Mammary epithelial cell (primary cell): ENCODE results near the gene PROX1.

Experiments used
- EZH2 ChIP-seq: IDR thresholded peaks from 2 replicates; pipeline ENCODE4 v1.6.1; 2012; ENCODE audit warnings: low read length, inconsistent platforms, borderline replicate concordance
- TF ChIP-seq, protein P1 (sequence below), 2 donors: IDR thresholded peaks in 1 of 2; conservative IDR thresholded peaks in 1 of 2; 2 replicates each; pipeline ENCODE4 v1.5.1; 2011 to 2012; ENCODE audit warnings: inconsistent platforms in 2 of 2, low read length in 2 of 2, mild to moderate bottlenecking in 2 of 2, control low read depth in 1 of 2, low read depth in 1 of 2; ENCODE audit not compliant: insufficient read depth in 1 of 2; ENCODE audit errors: extremely low read depth in 1 of 2

DNA sequence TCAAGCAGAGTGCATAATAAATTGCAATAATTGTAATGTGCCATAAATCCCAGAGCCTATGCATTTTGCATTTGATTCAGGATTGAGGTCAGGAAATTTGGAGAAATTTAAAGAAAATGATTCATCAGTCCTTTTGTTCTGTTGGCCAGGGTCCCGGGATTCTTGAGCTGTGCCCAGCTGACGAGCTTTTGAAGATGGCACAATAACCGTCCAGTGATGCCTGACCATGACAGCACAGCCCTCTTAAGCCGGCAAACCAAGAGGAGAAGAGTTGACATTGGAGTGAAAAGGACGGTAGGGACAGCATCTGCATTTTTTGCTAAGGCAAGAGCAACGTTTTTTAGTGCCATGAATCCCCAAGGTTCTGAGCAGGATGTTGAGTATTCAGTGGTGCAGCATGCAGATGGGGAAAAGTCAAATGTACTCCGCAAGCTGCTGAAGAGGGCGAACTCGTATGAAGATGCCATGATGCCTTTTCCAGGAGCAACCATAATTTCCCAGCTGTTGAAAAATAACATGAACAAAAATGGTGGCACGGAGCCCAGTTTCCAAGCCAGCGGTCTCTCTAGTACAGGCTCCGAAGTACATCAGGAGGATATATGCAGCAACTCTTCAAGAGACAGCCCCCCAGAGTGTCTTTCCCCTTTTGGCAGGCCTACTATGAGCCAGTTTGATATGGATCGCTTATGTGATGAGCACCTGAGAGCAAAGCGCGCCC, 8.7 kb downstream of the PROX1 start:
- TF ChIP-seq, protein P1, sequence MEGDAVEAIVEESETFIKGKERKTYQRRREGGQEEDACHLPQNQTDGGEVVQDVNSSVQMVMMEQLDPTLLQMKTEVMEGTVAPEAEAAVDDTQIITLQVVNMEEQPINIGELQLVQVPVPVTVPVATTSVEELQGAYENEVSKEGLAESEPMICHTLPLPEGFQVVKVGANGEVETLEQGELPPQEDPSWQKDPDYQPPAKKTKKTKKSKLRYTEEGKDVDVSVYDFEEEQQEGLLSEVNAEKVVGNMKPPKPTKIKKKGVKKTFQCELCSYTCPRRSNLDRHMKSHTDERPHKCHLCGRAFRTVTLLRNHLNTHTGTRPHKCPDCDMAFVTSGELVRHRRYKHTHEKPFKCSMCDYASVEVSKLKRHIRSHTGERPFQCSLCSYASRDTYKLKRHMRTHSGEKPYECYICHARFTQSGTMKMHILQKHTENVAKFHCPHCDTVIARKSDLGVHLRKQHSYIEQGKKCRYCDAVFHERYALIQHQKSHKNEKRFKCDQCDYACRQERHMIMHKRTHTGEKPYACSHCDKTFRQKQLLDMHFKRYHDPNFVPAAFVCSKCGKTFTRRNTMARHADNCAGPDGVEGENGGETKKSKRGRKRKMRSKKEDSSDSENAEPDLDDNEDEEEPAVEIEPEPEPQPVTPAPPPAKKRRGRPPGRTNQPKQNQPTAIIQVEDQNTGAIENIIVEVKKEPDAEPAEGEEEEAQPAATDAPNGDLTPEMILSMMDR (conservative IDR thresholded peaks at IDR 0.05 in 1 of 2, IDR thresholded peaks at IDR 0.05 in 1 of 2; ENCODE audit: extremely low read depth in 1 of 2, insufficient read depth in 1 of 2, low read depth in 1 of 2, low read length in 2 of 2), result no peak
- no peak for TF ChIP-seq EZH2
